ENCODE results near the gene PRDM15.

PRDM15 gene

GRCh38 chr21:41879190-41879998 lies at the start of gene PRDM15:
Gene PRDM15 (minus strand): TSS chr21:41879344. CDS start chr21:41860363, 18,981 bp downstream.
- H3K9ac ChIP-seq (ENCODE audit: low read length): peak within 1 kb of the TSS; percentile 65
- H3K27ac ChIP-seq (ENCODE audit: low read length): no peak within 1 kb of the TSS
- peak within 1 kb of the TSS; percentile 76 for H3K4me3 ChIP-seq (ENCODE audit: low read length)
- H3K4me1 ChIP-seq (ENCODE audit: control insufficient read depth, low read depth, low read length): peaks cover 7% of the 10 kb centered on the region
- no peaks in the 10 kb centered on the region for H3K27me3 ChIP-seq (ENCODE audit: control insufficient read depth, insufficient read depth, low read length)
- H3K36me3 ChIP-seq (ENCODE audit: control insufficient read depth, low read depth, low read length): no peaks in the 10 kb centered on the region
- H3K9me3 ChIP-seq (ENCODE audit: control insufficient read depth, low read depth, low read length): no peaks in the 10 kb centered on the region

GRCh38 chr21:41928621-41929220 lies 49.6 kb upstream of the PRDM15 start:
- H3K27me3 ChIP-seq (ENCODE audit: control insufficient read depth, insufficient read depth, low read length): no peaks in the 10 kb centered on the region
- no peaks in the 10 kb centered on the region for H3K9me3 ChIP-seq (ENCODE audit: control insufficient read depth, low read depth, low read length)
- no peaks in the 10 kb centered on the region for H3K36me3 ChIP-seq (ENCODE audit: control insufficient read depth, low read depth, low read length)
- no peak overlapping the region for H3K27ac ChIP-seq (ENCODE audit: low read length)
- no peak overlapping the region for H3K9ac ChIP-seq (ENCODE audit: low read length)
- H3K4me1 ChIP-seq (ENCODE audit: control insufficient read depth, low read depth, low read length): peaks cover 31% of the 10 kb centered on the region
- no peak overlapping the region for H3K4me3 ChIP-seq (ENCODE audit: low read length)

- H3K27ac ChIP-seq (ENCODE audit: low read length): no peak overlapping the region
- H3K9me3 ChIP-seq (ENCODE audit: control insufficient read depth, low read depth, low read length): no peaks in the 10 kb centered on the region
- no peak overlapping the region for H3K9ac ChIP-seq (ENCODE audit: low read length)
- peaks cover 25% of the 10 kb centered on the region for H3K4me1 ChIP-seq (ENCODE audit: control insufficient read depth, low read depth, low read length)
- H3K27me3 ChIP-seq (ENCODE audit: control insufficient read depth, insufficient read depth, low read length): no peaks in the 10 kb centered on the region
- H3K36me3 ChIP-seq (ENCODE audit: control insufficient read depth, low read depth, low read length): no peaks in the 10 kb centered on the region
- no peak overlapping the region for H3K4me3 ChIP-seq (ENCODE audit: low read length)
These were observed 48.7 kb upstream of the PRDM15 start for GRCh38 chr21:41927727-41928409.

GRCh38 chr21:41926807-41927171 lies 47.6 kb upstream of the PRDM15 start:
- Histone ChIP-seq H3K36me3 (ENCODE audit: control insufficient read depth, low read depth, low read length) (no peaks in the 10 kb centered on the region), H3K9me3 (ENCODE audit: control insufficient read depth, low read depth, low read length) (no peaks in the 10 kb centered on the region), H3K9ac (ENCODE audit: low read length) (peak overlapping the region; percentile 32), H3K4me3 (ENCODE audit: low read length) (peak overlapping the region; percentile 23), H3K27me3 (ENCODE audit: control insufficient read depth, insufficient read depth, low read length) (no peaks in the 10 kb centered on the region), H3K4me1 (ENCODE audit: control insufficient read depth, low read depth, low read length) (peaks cover 22% of the 10 kb centered on the region), H3K27ac (ENCODE audit: low read length) (peak overlapping the region; percentile 15)

- Histone ChIP-seq H3K36me3 (ENCODE audit: control insufficient read depth, low read depth, low read length) (no peaks in the 10 kb centered on the region), H3K27ac (ENCODE audit: low read length) (peak overlapping the region; percentile 15), H3K9me3 (ENCODE audit: control insufficient read depth, low read depth, low read length) (no peaks in the 10 kb centered on the region), H3K27me3 (ENCODE audit: control insufficient read depth, insufficient read depth, low read length) (no peaks in the 10 kb centered on the region), H3K4me3 (ENCODE audit: low read length) (peak overlapping the region; percentile 23), H3K4me1 (ENCODE audit: control insufficient read depth, low read depth, low read length) (peaks cover 22% of the 10 kb centered on the region), H3K9ac (ENCODE audit: low read length) (peak overlapping the region; percentile 32)
These were observed 47.1 kb upstream of the PRDM15 start for GRCh38 chr21:41926117-41926806.

DNA sequence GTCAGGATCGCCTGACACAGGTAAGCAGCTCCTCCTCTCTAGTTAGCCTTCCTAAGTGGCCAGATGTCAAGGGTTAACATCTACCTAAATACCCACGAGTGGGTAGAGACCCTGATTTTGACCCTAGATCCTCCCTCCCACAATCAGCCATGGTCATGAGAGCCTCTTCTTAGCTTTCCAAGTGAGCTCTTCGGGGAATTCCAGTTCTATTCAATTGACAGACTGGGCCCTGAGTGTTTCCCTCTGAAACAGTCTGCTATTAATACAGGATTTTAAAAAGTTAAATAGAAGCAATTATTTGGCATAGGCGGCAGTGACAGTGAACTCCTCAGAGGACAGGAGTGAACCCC lies 46.6 kb upstream of the PRDM15 start:
- H3K36me3 ChIP-seq (ENCODE audit: control insufficient read depth, low read depth, low read length): no peaks in the 10 kb centered on the region
- peak overlapping the region; percentile 23 for H3K4me3 ChIP-seq (ENCODE audit: low read length)
- no peaks in the 10 kb centered on the region for H3K27me3 ChIP-seq (ENCODE audit: control insufficient read depth, insufficient read depth, low read length)
- H3K27ac ChIP-seq (ENCODE audit: low read length): no peak overlapping the region
- H3K4me1 ChIP-seq (ENCODE audit: control insufficient read depth, low read depth, low read length): peaks cover 18% of the 10 kb centered on the region
- no peak overlapping the region for H3K9ac ChIP-seq (ENCODE audit: low read length)
- no peaks in the 10 kb centered on the region for H3K9me3 ChIP-seq (ENCODE audit: control insufficient read depth, low read depth, low read length)

- H3K4me3 ChIP-seq (ENCODE audit: low read length): no peak overlapping the region
- no peak overlapping the region for H3K9ac ChIP-seq (ENCODE audit: low read length)
- H3K27me3 ChIP-seq (ENCODE audit: control insufficient read depth, insufficient read depth, low read length): no peaks in the 10 kb centered on the region
- peaks cover 16% of the 10 kb centered on the region for H3K4me1 ChIP-seq (ENCODE audit: control insufficient read depth, low read depth, low read length)
- H3K9me3 ChIP-seq (ENCODE audit: control insufficient read depth, low read depth, low read length): no peaks in the 10 kb centered on the region
- no peak overlapping the region for H3K27ac ChIP-seq (ENCODE audit: low read length)
- H3K36me3 ChIP-seq (ENCODE audit: control insufficient read depth, low read depth, low read length): no peaks in the 10 kb centered on the region
These were observed 45.2 kb upstream of the PRDM15 start for GRCh38 chr21:41924368-41924754.

DNA sequence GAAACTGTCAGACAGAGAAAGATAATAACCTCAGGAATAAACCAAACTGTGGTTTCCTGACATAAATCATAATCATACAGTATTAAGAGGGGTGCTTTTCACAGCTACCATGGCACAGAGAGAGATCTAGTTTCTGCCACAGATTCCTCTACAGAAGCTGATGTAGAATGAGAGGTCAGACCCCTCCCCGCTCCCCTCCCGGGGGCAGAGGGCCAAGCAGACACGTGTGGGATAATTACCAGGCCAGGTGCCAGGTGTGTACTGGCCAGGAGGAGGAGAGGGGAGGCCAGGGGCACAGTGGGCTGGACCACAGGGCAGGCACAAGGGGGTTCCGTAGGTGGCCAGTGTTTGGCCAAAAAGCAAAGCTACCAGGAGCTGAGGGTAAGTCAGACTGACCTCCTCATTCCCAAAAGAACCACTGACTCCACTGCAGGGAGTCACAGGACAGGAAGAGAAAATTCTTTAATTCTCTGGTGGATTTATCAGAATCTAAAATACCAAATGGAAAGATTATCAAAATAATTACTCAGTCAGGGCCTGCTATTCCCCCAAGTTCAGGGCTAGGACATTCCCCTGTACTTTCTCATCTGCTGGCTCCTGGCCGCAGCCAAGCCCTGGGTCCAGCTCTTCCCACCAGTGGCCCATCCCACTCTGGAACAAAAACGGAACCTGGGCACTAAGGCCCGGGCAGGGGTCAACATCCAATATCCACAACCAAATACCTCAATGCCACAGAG lies 44.7 kb upstream of the PRDM15 start:
- no peak overlapping the region for H3K27ac ChIP-seq (ENCODE audit: low read length)
- no peaks in the 10 kb centered on the region for H3K9me3 ChIP-seq (ENCODE audit: control insufficient read depth, low read depth, low read length)
- H3K36me3 ChIP-seq (ENCODE audit: control insufficient read depth, low read depth, low read length): no peaks in the 10 kb centered on the region
- peaks cover 16% of the 10 kb centered on the region for H3K4me1 ChIP-seq (ENCODE audit: control insufficient read depth, low read depth, low read length)
- H3K9ac ChIP-seq (ENCODE audit: low read length): no peak overlapping the region
- H3K4me3 ChIP-seq (ENCODE audit: low read length): no peak overlapping the region
- H3K27me3 ChIP-seq (ENCODE audit: control insufficient read depth, insufficient read depth, low read length): no peaks in the 10 kb centered on the region

GRCh38 chr21:41923186-41923585 lies 44.0 kb upstream of the PRDM15 start:
- Histone ChIP-seq H3K27ac (ENCODE audit: low read length) (no peak overlapping the region), H3K9ac (ENCODE audit: low read length) (no peak overlapping the region), H3K36me3 (ENCODE audit: control insufficient read depth, low read depth, low read length) (no peaks in the 10 kb centered on the region), H3K27me3 (ENCODE audit: control insufficient read depth, insufficient read depth, low read length) (no peaks in the 10 kb centered on the region), H3K4me3 (ENCODE audit: low read length) (no peak overlapping the region), H3K4me1 (ENCODE audit: control insufficient read depth, low read depth, low read length) (peaks cover 16% of the 10 kb centered on the region), H3K9me3 (ENCODE audit: control insufficient read depth, low read depth, low read length) (no peaks in the 10 kb centered on the region)

- H3K4me1 ChIP-seq (ENCODE audit: control insufficient read depth, low read depth, low read length): peaks cover 6% of the 10 kb centered on the region
- H3K9ac ChIP-seq (ENCODE audit: low read length): no peak overlapping the region
- no peaks in the 10 kb centered on the region for H3K27me3 ChIP-seq (ENCODE audit: control insufficient read depth, insufficient read depth, low read length)
- peaks cover 2% of the 10 kb centered on the region for H3K36me3 ChIP-seq (ENCODE audit: control insufficient read depth, low read depth, low read length)
- no peak overlapping the region for H3K27ac ChIP-seq (ENCODE audit: low read length)
- H3K9me3 ChIP-seq (ENCODE audit: control insufficient read depth, low read depth, low read length): no peaks in the 10 kb centered on the region
- H3K4me3 ChIP-seq (ENCODE audit: low read length): no peak overlapping the region
These were observed 41.9 kb upstream of the PRDM15 start for GRCh38 chr21:41921021-41921420.

DNA sequence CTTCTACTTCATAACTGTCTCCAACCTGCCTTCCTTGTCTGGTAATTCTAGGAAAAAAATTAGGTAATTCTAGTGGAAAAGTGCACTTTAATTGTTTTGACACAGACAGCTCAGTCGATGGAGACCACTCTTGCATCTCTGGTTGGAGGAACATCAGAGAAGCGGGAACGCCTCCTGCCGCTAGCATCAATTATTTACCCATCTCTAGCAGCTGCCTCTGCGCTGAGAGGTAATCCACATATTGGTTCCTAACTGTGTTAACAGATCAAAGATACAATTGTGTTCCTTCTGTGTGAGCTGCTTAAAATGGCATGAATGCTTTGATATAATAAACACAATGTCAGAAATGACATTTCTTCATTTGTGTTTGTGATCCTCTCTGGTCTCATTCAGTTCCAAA lies 41.3 kb upstream of the PRDM15 start:
- Histone ChIP-seq H3K27ac (ENCODE audit: low read length) (no peak overlapping the region), H3K4me1 (ENCODE audit: control insufficient read depth, low read depth, low read length) (peaks cover 1% of the 10 kb centered on the region), H3K9me3 (ENCODE audit: control insufficient read depth, low read depth, low read length) (no peaks in the 10 kb centered on the region), H3K36me3 (ENCODE audit: control insufficient read depth, low read depth, low read length) (peaks cover 2% of the 10 kb centered on the region), H3K4me3 (ENCODE audit: low read length) (no peak overlapping the region), H3K9ac (ENCODE audit: low read length) (no peak overlapping the region), H3K27me3 (ENCODE audit: control insufficient read depth, insufficient read depth, low read length) (no peaks in the 10 kb centered on the region)
